ENCODE measurements around the gene GDF2. TPM values are rescaled to one million over a fixed set of nuclear protein-coding genes. Genes with fewer than 3 reads are reported as not detected.

Gene GDF2
- total RNA-seq, 1 experiment from 2014 or later = not detected

DNA sequence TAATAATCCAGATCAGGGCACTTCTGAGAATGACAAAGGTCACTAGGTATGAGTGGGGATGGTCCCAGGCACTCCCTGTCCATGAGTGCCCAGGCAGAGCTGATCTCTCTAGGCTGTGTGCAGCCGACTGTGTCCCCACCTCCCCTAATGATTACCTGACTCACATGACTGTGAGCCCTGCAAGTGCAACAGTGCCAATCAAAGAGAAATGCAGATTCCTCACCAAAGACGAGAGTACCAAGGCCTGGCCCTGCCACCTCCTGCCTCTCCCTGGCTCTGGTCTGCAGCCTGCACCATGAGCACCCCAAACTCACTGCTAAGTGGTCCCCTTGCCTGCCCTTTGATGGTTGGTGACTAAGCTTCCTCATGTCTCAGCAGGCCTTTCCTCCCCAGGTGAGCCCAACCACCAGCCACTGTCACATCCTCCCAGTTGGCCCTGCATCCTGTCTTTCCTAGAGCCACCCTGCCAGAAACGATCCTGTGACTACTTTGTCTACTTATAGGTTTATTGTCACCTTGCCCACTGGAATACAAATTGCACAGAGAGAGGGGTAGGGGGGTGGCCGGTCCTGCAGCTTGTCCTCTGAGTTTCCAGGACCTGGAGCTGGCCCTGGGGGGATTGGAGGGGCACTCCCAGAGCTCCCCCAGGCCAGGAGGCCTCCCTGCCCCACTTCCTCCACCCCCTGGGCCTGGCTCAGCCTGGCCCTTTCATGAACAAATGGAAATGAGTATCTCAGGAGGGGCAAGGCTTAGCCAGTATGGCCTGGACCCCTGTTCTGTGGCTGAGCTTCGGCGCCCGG is 44.7 kb upstream of the GDF2 start:
- Histone ChIP-seq H3K27me3 (replicated peaks; ENCODE audit: control insufficient read depth, insufficient read depth, low read length) (no peaks in the 10 kb centered on the region), H3K4me1 (no peaks in the 10 kb centered on the region), H3K36me3 (ENCODE audit: control insufficient read depth, insufficient read depth, low read length) (no peaks in the 10 kb centered on the region), H3K4me3 (ENCODE audit: low read depth, low read length) (no peak overlapping the region), H3K9me3 (peaks cover 16% of the 10 kb centered on the region)
- H3K27me3 Mint-ChIP-seq (ENCODE audit: insufficient read depth, unreplicated experiment) = peaks cover 22% of the 10 kb centered on the region
- BruUV-seq (replicated peaks) = no TSS peak
- no peak overlapping the region for H3K4me3 Mint-ChIP-seq (ENCODE audit: unreplicated experiment)
- intact Hi-C loops (cut with micrococcal nuclease; ENCODE audit: unreplicated experiment) = no loop called here
- H3K4me1 Mint-ChIP-seq (ENCODE audit: low read depth, unreplicated experiment) = peaks cover 6% of the 10 kb centered on the region
- H3K9me3 Mint-ChIP-seq (ENCODE audit: unreplicated experiment) = peaks cover 6% of the 10 kb centered on the region
- ChIA-PET POLR2A (no interaction called here), CTCF (no interaction called here)
- no peak for DNase-seq
- no peak overlapping the region for H3K27ac Mint-ChIP-seq (ENCODE audit: unreplicated experiment)
- TF ChIP-seq, protein P1, sequence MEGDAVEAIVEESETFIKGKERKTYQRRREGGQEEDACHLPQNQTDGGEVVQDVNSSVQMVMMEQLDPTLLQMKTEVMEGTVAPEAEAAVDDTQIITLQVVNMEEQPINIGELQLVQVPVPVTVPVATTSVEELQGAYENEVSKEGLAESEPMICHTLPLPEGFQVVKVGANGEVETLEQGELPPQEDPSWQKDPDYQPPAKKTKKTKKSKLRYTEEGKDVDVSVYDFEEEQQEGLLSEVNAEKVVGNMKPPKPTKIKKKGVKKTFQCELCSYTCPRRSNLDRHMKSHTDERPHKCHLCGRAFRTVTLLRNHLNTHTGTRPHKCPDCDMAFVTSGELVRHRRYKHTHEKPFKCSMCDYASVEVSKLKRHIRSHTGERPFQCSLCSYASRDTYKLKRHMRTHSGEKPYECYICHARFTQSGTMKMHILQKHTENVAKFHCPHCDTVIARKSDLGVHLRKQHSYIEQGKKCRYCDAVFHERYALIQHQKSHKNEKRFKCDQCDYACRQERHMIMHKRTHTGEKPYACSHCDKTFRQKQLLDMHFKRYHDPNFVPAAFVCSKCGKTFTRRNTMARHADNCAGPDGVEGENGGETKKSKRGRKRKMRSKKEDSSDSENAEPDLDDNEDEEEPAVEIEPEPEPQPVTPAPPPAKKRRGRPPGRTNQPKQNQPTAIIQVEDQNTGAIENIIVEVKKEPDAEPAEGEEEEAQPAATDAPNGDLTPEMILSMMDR (IDR thresholded peaks at IDR 0.05; ENCODE audit: insufficient read depth in 1 of 2, low read depth in 1 of 2, low read length in 1 of 2, severe bottlenecking in 1 of 2, unreplicated experiment in 1 of 2) = no peak
- H3K36me3 Mint-ChIP-seq (ENCODE audit: insufficient read depth, unreplicated experiment) = no peaks in the 10 kb centered on the region

DNA sequence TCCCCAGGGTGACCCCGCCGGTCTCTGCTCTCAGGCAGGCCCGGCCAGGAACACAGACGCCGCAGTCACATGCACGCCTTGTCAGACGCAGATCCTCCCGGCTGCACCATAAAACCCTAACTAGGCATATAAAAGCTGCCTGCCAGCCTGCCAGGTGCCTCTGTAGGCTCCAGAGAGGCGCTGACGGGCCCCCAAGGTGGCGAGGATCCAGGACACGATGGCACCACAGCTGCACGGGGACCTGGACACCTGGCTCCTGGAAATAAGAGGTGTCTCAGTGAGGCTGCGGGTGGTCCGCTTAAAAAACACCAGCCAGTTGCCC is 44.1 kb upstream of the GDF2 start:
- H3K36me3 Mint-ChIP-seq (ENCODE audit: insufficient read depth, unreplicated experiment) = no peaks in the 10 kb centered on the region
- CTCF ChIA-PET = no interaction called here

DNA sequence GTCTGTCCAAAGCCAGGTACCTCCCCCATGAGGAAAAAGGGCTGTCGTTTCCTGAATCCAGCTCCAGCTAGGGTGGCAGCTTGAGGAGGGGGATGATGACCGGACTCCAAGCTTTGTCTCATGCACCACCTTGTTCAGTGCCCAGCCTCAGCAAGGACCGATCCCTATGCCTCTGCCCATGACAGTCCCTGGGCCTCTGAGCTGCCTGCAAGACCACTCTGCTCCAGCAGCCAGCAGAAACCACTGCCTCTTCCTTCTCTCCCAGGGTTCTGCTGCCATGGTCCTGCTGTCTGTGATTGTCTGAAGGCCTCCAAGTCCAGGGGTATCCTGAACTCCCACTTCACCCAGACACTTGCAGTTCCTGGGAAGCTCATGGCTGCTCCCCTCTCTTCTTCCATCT is 43.5 kb upstream of the GDF2 start:
- H3K4me1 ChIP-seq = no peaks in the 10 kb centered on the region
- Mint-ChIP-seq H3K27me3 (ENCODE audit: insufficient read depth, unreplicated experiment) (peaks cover 21% of the 10 kb centered on the region), H3K27ac (ENCODE audit: unreplicated experiment) (no peak overlapping the region), H3K4me1 (ENCODE audit: low read depth, unreplicated experiment) (peaks cover 6% of the 10 kb centered on the region), H3K4me3 (ENCODE audit: unreplicated experiment) (no peak overlapping the region), H3K36me3 (ENCODE audit: insufficient read depth, unreplicated experiment) (no peaks in the 10 kb centered on the region), H3K9me3 (ENCODE audit: unreplicated experiment) (peaks cover under 1% of the 10 kb centered on the region)
- no peak overlapping the region for H3K4me3 ChIP-seq (ENCODE audit: low read depth, low read length)
- H3K36me3 ChIP-seq (ENCODE audit: control insufficient read depth, insufficient read depth, low read length) = no peaks in the 10 kb centered on the region
- no peak for DNase-seq
- intact Hi-C loops (cut with micrococcal nuclease; ENCODE audit: unreplicated experiment) = no loop called here
- H3K9me3 ChIP-seq = peaks cover 9% of the 10 kb centered on the region
- POLR2A ChIA-PET = no interaction called here
- TF ChIP-seq, protein P1 (IDR thresholded peaks at IDR 0.05; ENCODE audit: insufficient read depth in 1 of 2, low read depth in 1 of 2, low read length in 1 of 2, severe bottlenecking in 1 of 2, unreplicated experiment in 1 of 2) = no peak
- CTCF ChIA-PET = no interaction called here
- no peaks in the 10 kb centered on the region for H3K27me3 ChIP-seq (replicated peaks; ENCODE audit: control insufficient read depth, insufficient read depth, low read length)
- no TSS peak for BruUV-seq (replicated peaks)

More for the DNA sequence above, 44.1 kb upstream of the GDF2 start:
- H3K4me1 ChIP-seq = no peaks in the 10 kb centered on the region
- H3K27me3 ChIP-seq (replicated peaks; ENCODE audit: control insufficient read depth, insufficient read depth, low read length) = no peaks in the 10 kb centered on the region
- peaks cover 6% of the 10 kb centered on the region for H3K9me3 Mint-ChIP-seq (ENCODE audit: unreplicated experiment)
- no peak overlapping the region for H3K4me3 ChIP-seq (ENCODE audit: low read depth, low read length)
- H3K4me3 Mint-ChIP-seq (ENCODE audit: unreplicated experiment) = no peak overlapping the region
- intact Hi-C loops (cut with micrococcal nuclease; ENCODE audit: unreplicated experiment) = no loop called here
- H3K27ac Mint-ChIP-seq (ENCODE audit: unreplicated experiment) = no peak overlapping the region
- H3K9me3 ChIP-seq = peaks cover 15% of the 10 kb centered on the region
- POLR2A ChIA-PET = no interaction called here
- TF ChIP-seq, protein P1 (IDR thresholded peaks at IDR 0.05; ENCODE audit: insufficient read depth in 1 of 2, low read depth in 1 of 2, low read length in 1 of 2, severe bottlenecking in 1 of 2, unreplicated experiment in 1 of 2) = no peak
- H3K27me3 Mint-ChIP-seq (ENCODE audit: insufficient read depth, unreplicated experiment) = peaks cover 22% of the 10 kb centered on the region
- no TSS peak for BruUV-seq (replicated peaks)
- no peaks in the 10 kb centered on the region for H3K36me3 ChIP-seq (ENCODE audit: control insufficient read depth, insufficient read depth, low read length)
- peaks cover 6% of the 10 kb centered on the region for H3K4me1 Mint-ChIP-seq (ENCODE audit: low read depth, unreplicated experiment)
- no peak for DNase-seq
